ENCODE results near the gene BEND4.

DNA sequence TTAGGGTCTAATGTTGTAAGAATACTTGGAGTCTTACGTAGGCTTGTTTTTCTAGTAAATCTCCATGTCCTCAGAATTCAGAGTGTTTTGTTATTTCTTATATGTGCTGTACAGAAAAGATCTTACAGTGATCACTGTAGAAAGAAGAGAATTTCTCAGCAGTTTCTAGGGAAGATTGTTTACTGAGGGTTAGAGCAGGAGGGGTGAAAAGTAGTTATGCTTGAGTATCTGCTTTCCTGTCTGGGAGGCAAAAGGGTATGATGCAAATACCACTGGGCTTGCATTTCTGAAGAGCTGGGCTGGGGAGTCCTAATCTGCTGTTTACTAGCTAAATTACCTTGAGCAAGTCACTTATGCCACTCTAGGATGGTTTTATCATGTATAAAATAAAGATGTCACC lies 78.2 kb downstream of the BEND4 start:
- TF ChIP-seq, protein P1, sequence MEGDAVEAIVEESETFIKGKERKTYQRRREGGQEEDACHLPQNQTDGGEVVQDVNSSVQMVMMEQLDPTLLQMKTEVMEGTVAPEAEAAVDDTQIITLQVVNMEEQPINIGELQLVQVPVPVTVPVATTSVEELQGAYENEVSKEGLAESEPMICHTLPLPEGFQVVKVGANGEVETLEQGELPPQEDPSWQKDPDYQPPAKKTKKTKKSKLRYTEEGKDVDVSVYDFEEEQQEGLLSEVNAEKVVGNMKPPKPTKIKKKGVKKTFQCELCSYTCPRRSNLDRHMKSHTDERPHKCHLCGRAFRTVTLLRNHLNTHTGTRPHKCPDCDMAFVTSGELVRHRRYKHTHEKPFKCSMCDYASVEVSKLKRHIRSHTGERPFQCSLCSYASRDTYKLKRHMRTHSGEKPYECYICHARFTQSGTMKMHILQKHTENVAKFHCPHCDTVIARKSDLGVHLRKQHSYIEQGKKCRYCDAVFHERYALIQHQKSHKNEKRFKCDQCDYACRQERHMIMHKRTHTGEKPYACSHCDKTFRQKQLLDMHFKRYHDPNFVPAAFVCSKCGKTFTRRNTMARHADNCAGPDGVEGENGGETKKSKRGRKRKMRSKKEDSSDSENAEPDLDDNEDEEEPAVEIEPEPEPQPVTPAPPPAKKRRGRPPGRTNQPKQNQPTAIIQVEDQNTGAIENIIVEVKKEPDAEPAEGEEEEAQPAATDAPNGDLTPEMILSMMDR (IDR thresholded peaks at IDR 0.05; ENCODE audit: low read depth, low read length, poor library complexity, severe bottlenecking): no peak
- TF ChIP-seq EZH2phosphoT487 (IDR thresholded peaks at IDR 0.05; ENCODE audit: borderline replicate concordance, low read length): no peak

All from DOHH2 (cell line).